Hepatocyte (in vitro differentiated cells): Measurements from ENCODE around the gene SLC23A2. TPM values are rescaled to one million over a fixed set of nuclear protein-coding genes. Genes with fewer than 3 reads are reported as not detected.

Experiments used
- DNase-seq: peaks from one replicate; pipeline ENCODE4 v3.0.0-alpha.2; 2016; ENCODE audit warnings: low spot score
- H2AFZ ChIP-seq: fragments of 200-600 bp; sonication (generic); 2 replicates; pipeline ENCODE4 v1.6.0; 2016; ENCODE audit warnings: antibody characterized with exemption, mild to moderate bottlenecking
- H3K27ac ChIP-seq: fragments of 200-600 bp; sonication (generic); 2 replicates; pipeline ENCODE4 v1.5.1; 2016; ENCODE audit warnings: mild to moderate bottlenecking
- H3K27me3 ChIP-seq: fragments of 200-600 bp; sonication (generic); 2 replicates; pipeline ENCODE4 v1.6.1; 2016
- H3K36me3 ChIP-seq: fragments of 200-600 bp; sonication (generic); replicated peaks from 2 replicates; pipeline ENCODE4 v1.5.1; 2016; ENCODE audit warnings: low read depth; ENCODE audit not compliant: insufficient read depth
- H3K4me1 ChIP-seq: fragments of 200-600 bp; sonication (generic); 2 replicates; pipeline ENCODE4 v1.5.1; 2016; ENCODE audit warnings: mild to moderate bottlenecking, moderate library complexity; ENCODE audit not compliant: insufficient read depth
- H3K4me2 ChIP-seq: fragments of 200-600 bp; sonication (generic); 2 replicates; pipeline ENCODE4 v1.6.0; 2016
- H3K4me3 ChIP-seq: fragments of 200-600 bp; sonication (generic); 2 replicates; pipeline ENCODE4 v1.5.1; 2016; ENCODE audit warnings: mild to moderate bottlenecking
- H3K79me2 ChIP-seq: fragments of 200-600 bp; sonication (generic); 2 replicates; pipeline ENCODE4 v1.6.0; 2017; ENCODE audit warnings: mild to moderate bottlenecking
- H3K9me2 ChIP-seq: fragments of 200-600 bp; sonication (generic); replicated peaks from 2 replicates; pipeline ENCODE4 v1.6.0; 2017; ENCODE audit warnings: mild to moderate bottlenecking; ENCODE audit not compliant: insufficient read depth
- H3K9me3 ChIP-seq: fragments of 200-600 bp; sonication (generic); 2 replicates; pipeline ENCODE4 v1.5.1; 2016; ENCODE audit warnings: low read depth, mild to moderate bottlenecking
- H4K20me1 ChIP-seq: fragments of 200-600 bp; sonication (generic); 2 replicates; pipeline ENCODE4 v1.6.0; 2016; ENCODE audit warnings: mild to moderate bottlenecking; ENCODE audit not compliant: insufficient read depth, poor library complexity, severe bottlenecking
- CTCF ChIP-seq: fragments of 200-600 bp; sonication (generic); IDR thresholded peaks from 2 replicates; pipeline ENCODE4 v1.5.1; 2016; ENCODE audit warnings: antibody characterized with exemption, mild to moderate bottlenecking; ENCODE audit not compliant: poor library complexity
- EZH2 ChIP-seq: fragments of 200-600 bp; sonication (generic); IDR thresholded peaks from 2 replicates; pipeline ENCODE4 v1.6.1; 2016; ENCODE audit warnings: antibody characterized with exemption, mild to moderate bottlenecking, borderline replicate concordance
- EZH2phosphoT487 ChIP-seq: fragments of 200-600 bp; sonication (generic); IDR thresholded peaks from one replicate; pipeline ENCODE4 v1.6.1; 2018; ENCODE audit warnings: antibody characterized with exemption, mild to moderate bottlenecking, low read depth, moderate library complexity; ENCODE audit not compliant: unreplicated experiment, severe bottlenecking
- WGBS: methylation state at CpG from one replicate; pipeline ENCODE4 v1.1.6; 2016; ENCODE audit warnings: low lambda C conversion rate; ENCODE audit errors: missing lambda C conversion rate; 5-methylcytosine and 5-hydroxymethylcytosine counted together
- polyA plus RNA-seq: library from polyadenylated mRNA; unstranded; fragments of >200 nt; fragmentation: Nextera tagmentation; extraction: Ambion mirVana; gene quantifications from 2 replicates; pipeline ENCODE4 v1.2.1, GENCODE V29; 2016
- total RNA-seq: library from RNA; depleted of rRNA; stranded (reverse); fragments of >200 nt; gene quantifications from 2 replicates; pipeline ENCODE4 v1.2.3, GENCODE V29; 2014

SLC23A2 gene
- total and polyA plus RNA-seq, 2 experiments from 2014 or later = 8.2 to 13.3 TPM

DNA sequence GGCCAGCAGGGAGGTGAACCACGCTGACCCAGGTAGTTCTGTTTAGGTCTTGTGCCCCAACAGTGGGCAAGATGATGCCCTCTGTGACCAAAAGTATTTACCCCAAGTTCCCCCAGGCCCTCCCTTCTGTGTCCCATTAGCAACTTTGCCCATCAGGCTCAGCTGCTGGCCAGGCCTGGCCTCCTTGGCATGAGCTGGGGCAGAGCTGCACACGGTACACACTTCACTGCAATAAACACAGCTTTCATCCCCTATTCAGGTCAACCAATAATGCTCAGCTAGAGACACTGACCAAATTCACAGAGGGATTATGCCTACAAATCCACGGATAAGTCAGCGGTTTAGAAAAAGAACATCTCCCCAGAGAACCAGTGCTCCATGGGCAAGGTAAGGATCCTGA lies 103.7 kb downstream of the SLC23A2 start:
- Histone ChIP-seq H3K4me1 (peaks cover 10% of the 10 kb centered on the region), H4K20me1 (no peaks in the 10 kb centered on the region), H3K4me3 (no peak overlapping the region), H3K9me2 (no peaks in the 10 kb centered on the region), H2AFZ (no peak overlapping the region), H3K27me3 (no peaks in the 10 kb centered on the region), H3K79me2 (no peaks in the 10 kb centered on the region), H3K36me3 (no peaks in the 10 kb centered on the region), H3K9me3 (no peaks in the 10 kb centered on the region), H3K27ac (peak overlapping the region; percentile 57), H3K4me2 (no peak overlapping the region)
- WGBS = 88% methylated on average over 4 of the region's 4 CpGs
- no peak for DNase-seq
- TF ChIP-seq EZH2 = no peak
- no peak for TF ChIP-seq CTCF
- no peak for TF ChIP-seq EZH2phosphoT487

DNA sequence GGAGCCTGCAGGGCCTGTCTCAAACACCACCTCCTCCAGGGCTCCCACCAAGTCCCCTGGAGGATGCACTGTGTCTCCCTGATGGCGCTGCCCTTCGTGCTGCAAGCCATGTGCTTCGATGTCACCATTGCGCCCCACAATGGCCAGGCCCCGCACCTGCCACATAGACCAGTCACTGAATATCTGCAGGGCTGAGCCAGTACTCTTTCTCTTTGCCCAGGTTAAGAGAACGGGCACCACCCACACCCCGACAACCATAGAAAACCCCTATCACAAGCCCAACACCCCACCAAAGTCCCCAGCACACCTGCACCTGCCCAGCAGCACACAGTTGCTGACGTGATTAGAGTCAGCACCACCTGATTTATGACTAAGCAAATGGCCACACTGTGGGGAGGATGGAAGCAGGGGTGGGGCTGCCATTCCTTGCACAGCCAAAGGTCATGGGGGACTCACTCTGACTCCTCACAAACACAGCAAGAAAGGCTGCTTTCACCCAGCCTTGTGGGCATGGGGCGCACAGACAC lies 104.3 kb downstream of the SLC23A2 start:
- no peaks in the 10 kb centered on the region for H3K79me2 ChIP-seq
- no peaks in the 10 kb centered on the region for H3K27me3 ChIP-seq
- no peaks in the 10 kb centered on the region for H3K9me2 ChIP-seq
- peak overlapping the region; percentile 57 for H3K27ac ChIP-seq
- peak; percentile 5 for TF ChIP-seq CTCF
- TF ChIP-seq EZH2 = no peak
- no peak overlapping the region for H2AFZ ChIP-seq
- no peaks in the 10 kb centered on the region for H4K20me1 ChIP-seq
- no peaks in the 10 kb centered on the region for H3K36me3 ChIP-seq
- WGBS = 86% methylated on average over 9 of the region's 9 CpGs
- H3K4me1 ChIP-seq = peaks cover 10% of the 10 kb centered on the region
- H3K4me3 ChIP-seq = no peak overlapping the region
- no peaks in the 10 kb centered on the region for H3K9me3 ChIP-seq
- no peak overlapping the region for H3K4me2 ChIP-seq
- peak; percentile 40 for DNase-seq

- TF ChIP-seq EZH2 (no peak), EZH2phosphoT487 (no peak), CTCF (no peak)
- H4K20me1 ChIP-seq = no peaks in the 10 kb centered on the region
- H2AFZ ChIP-seq = no peak overlapping the region
- no peaks in the 10 kb centered on the region for H3K27me3 ChIP-seq
- H3K36me3 ChIP-seq = no peaks in the 10 kb centered on the region
- no peak for DNase-seq
- 92% methylated on average over 14 of the region's 16 CpGs for WGBS
- peaks cover 10% of the 10 kb centered on the region for H3K4me1 ChIP-seq
- no peaks in the 10 kb centered on the region for H3K79me2 ChIP-seq
- H3K4me2 ChIP-seq = no peak overlapping the region
- no peaks in the 10 kb centered on the region for H3K9me3 ChIP-seq
- no peak overlapping the region for H3K4me3 ChIP-seq
- H3K9me2 ChIP-seq = no peaks in the 10 kb centered on the region
- H3K27ac ChIP-seq = no peak overlapping the region
Observed at GRCh38 chr20:4896119-4896702, 105.1 kb downstream of the SLC23A2 start.
